D721Med (cell line): ENCODE data around the gene TNFSF11.

Experiments used
- DNase-seq: peaks from one replicate; pipeline ENCODE4 v3.0.0; 2011; ENCODE audit warnings: low spot score; ENCODE audit not compliant: insufficient read length
- FAIRE-seq: peaks from 2 replicates; lab custom pipeline; 2011; peaks lifted over from hg19 to GRCh38; lab: Jason Lieb, UNC
- CTCF ChIP-seq: IDR thresholded peaks from 2 replicates; pipeline ENCODE4 v1.5.1; 2012; ENCODE audit warnings: mild to moderate bottlenecking, control low read depth; ENCODE audit not compliant: insufficient read depth; ENCODE audit errors: missing control alignments

The TNFSF11 gene

GRCh38 chr13:42574011-42574410 is at the start of gene TNFSF11:
TNFSF11 (plus strand) TSS chr13:42574152; CDS start chr13:42574304, 152 bp downstream.
- DNase-seq = no peak
- no peak for FAIRE-seq
- no peak for TF ChIP-seq CTCF

DNA sequence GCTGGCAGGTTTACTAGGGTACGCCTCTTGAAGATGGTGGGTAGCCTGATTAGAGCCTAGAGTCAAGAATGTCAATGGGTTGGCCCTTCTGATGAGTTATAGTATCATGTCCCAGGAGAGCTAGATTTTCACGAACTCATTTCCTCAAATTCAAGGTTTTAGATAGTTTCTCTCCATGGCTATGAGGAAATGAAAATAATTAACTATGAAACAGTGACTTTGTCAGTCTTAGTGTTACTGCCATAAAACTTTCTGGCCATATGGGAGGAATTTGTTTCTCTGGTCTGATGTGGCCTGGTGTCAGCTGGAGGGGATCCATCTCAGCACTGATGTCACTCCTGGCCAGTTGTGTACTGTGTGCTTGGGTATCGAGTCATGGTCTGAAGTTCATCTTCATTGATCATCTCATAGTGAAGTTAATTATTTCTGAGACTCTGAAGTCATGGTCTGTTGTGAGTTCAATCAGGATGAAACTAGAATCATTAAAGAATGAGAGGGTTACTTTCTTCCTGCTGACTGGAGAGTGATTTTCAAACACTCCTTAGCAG is 49.4 kb upstream of the TNFSF11 start:
- no peak for TF ChIP-seq CTCF
- DNase-seq (no peak), FAIRE-seq (no peak)

DNA sequence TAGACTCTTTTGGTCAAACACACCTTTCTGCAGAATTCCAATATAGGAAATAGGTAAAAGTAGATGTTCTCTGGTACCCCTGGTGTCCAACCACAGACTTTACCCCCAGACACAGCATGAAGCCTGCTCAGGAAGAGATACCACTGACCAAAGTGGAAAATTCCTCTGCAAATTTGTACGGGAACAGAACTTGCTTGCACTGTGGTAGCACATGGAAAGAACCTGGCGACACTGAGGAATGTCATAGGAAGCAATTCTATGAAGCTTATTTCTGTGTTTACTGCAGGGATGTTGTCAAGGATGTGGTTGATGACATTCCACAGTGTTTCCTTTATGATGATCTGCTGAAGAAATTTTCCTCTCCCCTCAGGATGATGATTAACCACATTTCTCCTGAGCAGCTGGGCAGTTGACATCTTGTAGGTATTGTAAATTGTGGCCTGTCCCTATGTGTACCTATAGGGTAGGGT is 48.9 kb upstream of the TNFSF11 start:
- no peak for TF ChIP-seq CTCF
- FAIRE-seq = no peak
- no peak for DNase-seq

DNA sequence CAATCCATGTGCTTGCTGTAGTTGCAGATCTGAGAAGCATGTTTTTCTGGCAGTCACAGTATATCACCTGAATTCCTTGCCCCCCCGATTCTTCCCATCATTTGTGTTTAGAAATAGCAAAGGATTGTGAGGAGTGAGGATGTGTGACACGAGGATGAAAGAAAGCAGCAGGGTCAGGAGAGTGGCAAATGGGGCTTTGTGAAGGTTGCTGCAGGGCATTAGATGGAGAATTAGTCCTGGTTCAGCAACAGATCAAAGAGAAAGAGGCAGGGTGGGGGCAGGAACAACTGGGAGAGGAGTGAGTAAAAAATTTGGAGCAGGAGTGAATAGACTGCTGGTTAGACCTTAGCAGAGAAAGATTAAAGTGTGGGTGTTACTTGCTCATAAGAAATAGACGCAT is 47.7 kb upstream of the TNFSF11 start:
- no peak for DNase-seq
- no peak for FAIRE-seq
- TF ChIP-seq CTCF = no peak

DNA sequence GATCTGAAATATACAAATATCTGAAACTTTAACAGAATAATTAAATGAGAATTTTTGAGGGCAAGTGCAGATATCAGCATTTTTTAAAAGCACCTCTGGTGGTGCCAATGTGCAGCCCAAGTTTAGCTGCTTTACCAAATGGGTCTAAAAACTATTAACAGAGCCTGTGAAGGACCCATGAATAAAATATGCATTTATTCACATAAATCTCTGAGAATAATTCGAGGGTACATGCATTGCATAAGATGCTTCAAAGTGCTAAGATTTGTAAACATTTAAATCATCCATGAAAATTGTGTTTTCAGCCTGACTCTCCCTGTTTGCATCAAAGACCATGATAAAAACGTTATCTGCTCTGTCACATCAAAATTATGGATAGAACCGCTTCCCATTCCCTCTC is 47.1 kb upstream of the TNFSF11 start:
- TF ChIP-seq CTCF = no peak
- FAIRE-seq (no peak), DNase-seq (no peak)

DNA sequence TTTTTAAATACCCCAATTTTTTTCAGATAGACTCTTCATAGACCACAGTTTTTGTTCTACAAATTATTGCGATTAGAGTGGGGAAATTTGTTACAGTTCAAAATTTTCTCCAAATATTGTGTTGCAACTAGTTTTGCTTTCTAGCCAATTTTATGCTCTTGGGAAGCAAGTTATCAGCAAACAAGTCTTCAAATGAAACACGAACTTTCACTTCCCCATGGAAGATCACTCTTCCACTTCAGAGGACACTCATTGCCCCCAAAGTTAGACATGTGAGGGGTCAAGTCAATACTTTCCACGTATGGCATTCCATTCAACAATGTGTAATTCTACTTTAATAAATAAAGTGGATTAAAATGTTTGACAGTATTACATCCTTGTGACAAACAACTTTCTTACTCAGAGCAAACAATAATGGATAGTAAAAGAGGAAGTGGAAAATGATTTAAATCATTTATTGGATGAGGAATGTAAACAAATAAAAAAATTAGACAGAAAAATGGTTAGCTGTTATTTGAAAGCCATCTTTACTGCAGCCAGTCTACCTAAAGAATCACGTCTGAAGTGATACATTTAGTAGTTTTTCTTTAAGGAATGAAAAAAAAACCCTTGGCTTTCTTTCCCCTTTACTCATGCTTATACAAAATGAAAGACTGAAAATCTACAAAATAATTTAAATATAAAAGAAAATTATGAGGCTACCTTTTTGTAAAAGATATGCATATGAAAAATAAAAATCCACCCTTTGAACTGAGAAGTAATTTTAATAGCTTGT is 41.2 kb upstream of the TNFSF11 start:
- FAIRE-seq (no peak), DNase-seq (no peak)
- TF ChIP-seq CTCF = no peak

DNA sequence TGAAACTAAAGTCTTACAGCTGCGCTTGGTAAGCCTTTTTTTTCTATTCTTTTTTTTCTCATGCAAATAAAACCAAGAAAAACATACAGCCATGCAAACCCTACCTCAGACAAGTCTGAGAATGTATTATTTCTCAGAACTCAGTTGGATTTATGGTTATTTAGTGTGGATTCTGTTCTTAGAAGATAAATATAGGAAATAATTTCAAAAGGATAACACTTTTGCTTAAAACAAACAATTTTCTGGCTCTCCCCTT is 40.7 kb upstream of the TNFSF11 start:
- DNase-seq = no peak
- TF ChIP-seq CTCF = no peak

More for the DNA sequence above, 40.7 kb upstream of the TNFSF11 start:
- no peak for FAIRE-seq
